OCI-LY3 (cell line): Measurements from ENCODE around the gene SLC38A1.

ENCODE experiments used
- EZH2phosphoT487 ChIP-seq: fragments of 200-600 bp; shearing (Covaris generic); IDR thresholded peaks from 2 replicates; pipeline ENCODE4 v1.6.1; 2018; ENCODE audit warnings: antibody characterized with exemption, mixed run types, low read depth
- TF ChIP-seq, protein P1 (sequence below): fragments of 200-600, 300-600 bp; sonication (generic); IDR thresholded peaks from 2 replicates; pipeline ENCODE4 v1.5.1; 2014; ENCODE audit warnings: antibody characterized with exemption, low read length, low read depth

DNA sequence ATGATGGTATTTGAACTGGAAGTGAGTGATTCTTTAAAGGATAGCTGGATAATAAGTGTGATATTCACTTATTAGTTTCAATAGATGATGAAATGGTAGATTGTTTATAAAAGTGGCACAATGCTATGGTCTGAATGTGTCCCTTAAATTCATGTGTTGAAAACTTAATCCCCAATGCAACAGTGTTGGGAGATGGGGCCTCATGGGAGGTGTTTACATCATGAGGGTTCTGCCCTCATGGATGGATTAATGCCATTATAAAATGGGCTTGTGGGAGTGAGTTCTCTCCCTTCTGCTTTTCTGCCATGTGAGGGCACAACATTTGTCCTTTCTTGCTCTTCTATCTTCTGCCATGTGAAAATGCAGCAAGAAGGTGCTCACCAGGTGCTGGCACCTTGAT lies 134.0 kb downstream of the SLC38A1 start:
- TF ChIP-seq, protein P1, sequence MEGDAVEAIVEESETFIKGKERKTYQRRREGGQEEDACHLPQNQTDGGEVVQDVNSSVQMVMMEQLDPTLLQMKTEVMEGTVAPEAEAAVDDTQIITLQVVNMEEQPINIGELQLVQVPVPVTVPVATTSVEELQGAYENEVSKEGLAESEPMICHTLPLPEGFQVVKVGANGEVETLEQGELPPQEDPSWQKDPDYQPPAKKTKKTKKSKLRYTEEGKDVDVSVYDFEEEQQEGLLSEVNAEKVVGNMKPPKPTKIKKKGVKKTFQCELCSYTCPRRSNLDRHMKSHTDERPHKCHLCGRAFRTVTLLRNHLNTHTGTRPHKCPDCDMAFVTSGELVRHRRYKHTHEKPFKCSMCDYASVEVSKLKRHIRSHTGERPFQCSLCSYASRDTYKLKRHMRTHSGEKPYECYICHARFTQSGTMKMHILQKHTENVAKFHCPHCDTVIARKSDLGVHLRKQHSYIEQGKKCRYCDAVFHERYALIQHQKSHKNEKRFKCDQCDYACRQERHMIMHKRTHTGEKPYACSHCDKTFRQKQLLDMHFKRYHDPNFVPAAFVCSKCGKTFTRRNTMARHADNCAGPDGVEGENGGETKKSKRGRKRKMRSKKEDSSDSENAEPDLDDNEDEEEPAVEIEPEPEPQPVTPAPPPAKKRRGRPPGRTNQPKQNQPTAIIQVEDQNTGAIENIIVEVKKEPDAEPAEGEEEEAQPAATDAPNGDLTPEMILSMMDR, result no peak
- TF ChIP-seq EZH2phosphoT487, result no peak
